ENCODE data around the gene TENM4.

DNA sequence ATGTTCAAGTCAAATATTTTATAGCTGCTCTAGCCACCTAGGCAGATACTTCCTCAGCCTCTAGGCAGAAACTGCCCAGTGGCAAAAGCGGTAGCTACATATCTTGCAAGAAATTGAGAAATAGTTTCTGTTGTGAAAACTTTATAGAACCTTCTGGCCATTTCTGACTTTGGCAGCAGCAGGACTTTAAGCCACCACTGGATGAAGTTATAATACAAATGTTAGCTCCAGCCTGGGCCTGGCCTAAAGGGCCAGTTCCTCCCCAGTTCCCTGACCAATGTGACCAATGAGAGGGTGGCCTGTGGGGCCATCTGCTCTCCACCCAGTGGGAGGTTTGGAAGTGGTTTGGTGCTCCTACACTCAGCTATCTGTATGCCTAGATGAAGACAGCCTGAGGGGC lies 612.2 kb downstream of the TENM4 start:
- no peak for TF ChIP-seq CREB1 (CRISPR knock-in tag; IDR thresholded peaks at IDR 0.05)
- no peak for TF ChIP-seq NR3C1 (CRISPR knock-in tag; conservative IDR thresholded peaks at IDR 0.05; ENCODE audit: low read depth)
- TF ChIP-seq, protein P1, sequence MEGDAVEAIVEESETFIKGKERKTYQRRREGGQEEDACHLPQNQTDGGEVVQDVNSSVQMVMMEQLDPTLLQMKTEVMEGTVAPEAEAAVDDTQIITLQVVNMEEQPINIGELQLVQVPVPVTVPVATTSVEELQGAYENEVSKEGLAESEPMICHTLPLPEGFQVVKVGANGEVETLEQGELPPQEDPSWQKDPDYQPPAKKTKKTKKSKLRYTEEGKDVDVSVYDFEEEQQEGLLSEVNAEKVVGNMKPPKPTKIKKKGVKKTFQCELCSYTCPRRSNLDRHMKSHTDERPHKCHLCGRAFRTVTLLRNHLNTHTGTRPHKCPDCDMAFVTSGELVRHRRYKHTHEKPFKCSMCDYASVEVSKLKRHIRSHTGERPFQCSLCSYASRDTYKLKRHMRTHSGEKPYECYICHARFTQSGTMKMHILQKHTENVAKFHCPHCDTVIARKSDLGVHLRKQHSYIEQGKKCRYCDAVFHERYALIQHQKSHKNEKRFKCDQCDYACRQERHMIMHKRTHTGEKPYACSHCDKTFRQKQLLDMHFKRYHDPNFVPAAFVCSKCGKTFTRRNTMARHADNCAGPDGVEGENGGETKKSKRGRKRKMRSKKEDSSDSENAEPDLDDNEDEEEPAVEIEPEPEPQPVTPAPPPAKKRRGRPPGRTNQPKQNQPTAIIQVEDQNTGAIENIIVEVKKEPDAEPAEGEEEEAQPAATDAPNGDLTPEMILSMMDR (IDR thresholded peaks at IDR 0.05) = no peak
- TF ChIP-seq MYBL2 (CRISPR knock-in tag; IDR thresholded peaks at IDR 0.05) = no peak
- TF ChIP-seq, protein P2, sequence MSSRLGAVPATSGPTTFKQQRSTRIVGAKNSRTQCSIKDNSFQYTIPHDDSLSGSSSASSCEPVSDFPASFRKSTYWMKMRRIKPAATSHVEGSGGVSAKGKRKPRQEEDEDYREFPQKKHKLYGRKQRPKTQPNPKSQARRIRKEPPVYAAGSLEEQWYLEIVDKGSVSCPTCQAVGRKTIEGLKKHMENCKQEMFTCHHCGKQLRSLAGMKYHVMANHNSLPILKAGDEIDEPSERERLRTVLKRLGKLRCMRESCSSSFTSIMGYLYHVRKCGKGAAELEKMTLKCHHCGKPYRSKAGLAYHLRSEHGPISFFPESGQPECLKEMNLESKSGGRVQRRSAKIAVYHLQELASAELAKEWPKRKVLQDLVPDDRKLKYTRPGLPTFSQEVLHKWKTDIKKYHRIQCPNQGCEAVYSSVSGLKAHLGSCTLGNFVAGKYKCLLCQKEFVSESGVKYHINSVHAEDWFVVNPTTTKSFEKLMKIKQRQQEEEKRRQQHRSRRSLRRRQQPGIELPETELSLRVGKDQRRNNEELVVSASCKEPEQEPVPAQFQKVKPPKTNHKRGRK (CRISPR knock-in tag; IDR thresholded peaks at IDR 0.05; ENCODE audit: borderline replicate concordance) = no peak
- TF ChIP-seq SOX15 (CRISPR knock-in tag; IDR thresholded peaks at IDR 0.05) = no peak
- TF ChIP-seq GABPB1 (CRISPR knock-in tag; IDR thresholded peaks at IDR 0.05) = no peak
- TF ChIP-seq SP1 (CRISPR knock-in tag; conservative IDR thresholded peaks at IDR 0.05) = no peak

All from WTC11 (cell line).